Small intestine (tissue), 7 donors: ENCODE measurements around the gene OARD1. TPM values are rescaled to one million over a fixed set of nuclear protein-coding genes. Genes with fewer than 3 reads are reported as not detected.

Experiments used
- DNase-seq, 2 donors: peaks; one replicate each; pipeline versions ENCODE4 v3.0.0 to v3.0.0-alpha.2; 2013
- FAIRE-seq: peaks from 2 replicates; lab custom pipeline; 2012; peaks lifted over from hg19 to GRCh38; lab: Jason Lieb, UNC
- H3K27ac ChIP-seq, 3 donors: one replicate each; pipeline ENCODE4 v1.5.1; 2013; ENCODE audit warnings: low read length in 2 of 3, mild to moderate bottlenecking in 2 of 3, control low read depth in 1 of 3, inconsistent platforms in 1 of 3, low read depth in 1 of 3, moderate library complexity in 1 of 3
- H3K27me3 ChIP-seq, 3 donors: one replicate each; pipeline ENCODE4 v1.6.1; 2013; ENCODE audit warnings: low read length in 3 of 3, inconsistent platforms in 1 of 3; ENCODE audit not compliant: control insufficient read depth in 3 of 3, insufficient read depth in 3 of 3
- H3K36me3 ChIP-seq, 3 donors: one replicate each; pipeline ENCODE4 v1.6.1; 2013; ENCODE audit warnings: low read length in 3 of 3, inconsistent platforms in 1 of 3, low read depth in 1 of 3, mild to moderate bottlenecking in 1 of 3, moderate library complexity in 1 of 3; ENCODE audit not compliant: control insufficient read depth in 3 of 3, insufficient read depth in 2 of 3
- H3K4me1 ChIP-seq, 3 donors: one replicate each; pipeline ENCODE4 v1.6.1; 2013; ENCODE audit warnings: low read length in 2 of 3, inconsistent platforms in 1 of 3, low read depth in 1 of 3, mild to moderate bottlenecking in 1 of 3, moderate library complexity in 1 of 3; ENCODE audit not compliant: control insufficient read depth in 3 of 3, insufficient read depth in 2 of 3
- H3K4me3 ChIP-seq, 3 donors: one replicate each; pipeline ENCODE4 v1.5.1; 2013; ENCODE audit warnings: low read length in 3 of 3, control low read depth in 1 of 3, inconsistent platforms in 1 of 3, low read depth in 1 of 3, mild to moderate bottlenecking in 1 of 3, moderate library complexity in 1 of 3
- H3K9me3 ChIP-seq, 2 donors: one replicate each; pipeline ENCODE4 v1.6.1; 2013; ENCODE audit warnings: low read depth in 1 of 2, low read length in 1 of 2; ENCODE audit not compliant: control insufficient read depth in 2 of 2, insufficient read depth in 1 of 2
- WGBS, 3 donors: extraction: QIAGEN DNeasy Blood & Tissue Kit; methylation state at CpG; one replicate each; pipeline ENCODE4 v1.1.7; 2013; 5-methylcytosine and 5-hydroxymethylcytosine counted together
- polyA plus RNA-seq, 4 donors: library from polyadenylated mRNA; stranded (reverse) in 3 of 4; unstranded in 1 of 4; fragments of 200-250 nt in 3 of 4; fragments of 120-200 nt in 1 of 4; gene quantifications; one replicate each; pipeline versions ENCODE4 v1.2.1 to v1.2.3, GENCODE V29; 2013
- donor health status: healthy with polysubstance abuse.
- donor health status: control.
- donor health status: control.
- donor health status: Bipolar disorder and iron deficiency.
- donor health status: healthy.

Gene OARD1
- polyA plus RNA-seq, 4 donors: 31.3 to 78.1 (median 43.6) TPM

GRCh38 chr6:41042226-41043055 is 29.7 kb downstream of the OARD1 start, which contains the start of gene TSPO2:
Gene TSPO2 (plus strand): TSS chr6:41042467. CDS start chr6:41042986, 519 bp downstream.
- no peak within 1 kb of the TSS for H3K4me3 ChIP-seq
- no peaks in the 10 kb centered on the region for H3K27me3 ChIP-seq
- H3K9me3 ChIP-seq: no peaks in the 10 kb centered on the region
- no peak for FAIRE-seq
- peak within 1 kb of the TSS in 2 of 3 donors; percentile 94 to 99 for H3K27ac ChIP-seq
- peaks cover 0 to 62% (median 3%) of the 10 kb centered on the region in 3 donors for H3K4me1 ChIP-seq
- 85 to 88% (median 86%) methylated on average over 10 of the region's 10 CpGs for WGBS, 3 donors
- DNase-seq: no peak
- peaks cover 0 to 12% (median 0%) of the 10 kb centered on the region in 3 donors for H3K36me3 ChIP-seq

- DNase-seq: no peak
- H3K27me3 ChIP-seq: no peaks in the 10 kb centered on the region
- peaks cover 0 to 21% (median 0%) of the 10 kb centered on the region in 3 donors for H3K36me3 ChIP-seq
- H3K27ac ChIP-seq: peak overlapping the region; percentile 88 to 99 (median 94)
- peaks cover 0 to 53% (median 3%) of the 10 kb centered on the region in 3 donors for H3K4me1 ChIP-seq
- peak overlapping the region in 1 of 3 donors; percentile 9 for H3K4me3 ChIP-seq
- 22 to 63% (median 50%) methylated on average over 1 of the region's 1 CpG for WGBS, 3 donors
- no peak for FAIRE-seq
- no peaks in the 10 kb centered on the region for H3K9me3 ChIP-seq
These were observed 31.1 kb downstream of the OARD1 start for GRCh38 chr6:41040940-41041536.

DNA sequence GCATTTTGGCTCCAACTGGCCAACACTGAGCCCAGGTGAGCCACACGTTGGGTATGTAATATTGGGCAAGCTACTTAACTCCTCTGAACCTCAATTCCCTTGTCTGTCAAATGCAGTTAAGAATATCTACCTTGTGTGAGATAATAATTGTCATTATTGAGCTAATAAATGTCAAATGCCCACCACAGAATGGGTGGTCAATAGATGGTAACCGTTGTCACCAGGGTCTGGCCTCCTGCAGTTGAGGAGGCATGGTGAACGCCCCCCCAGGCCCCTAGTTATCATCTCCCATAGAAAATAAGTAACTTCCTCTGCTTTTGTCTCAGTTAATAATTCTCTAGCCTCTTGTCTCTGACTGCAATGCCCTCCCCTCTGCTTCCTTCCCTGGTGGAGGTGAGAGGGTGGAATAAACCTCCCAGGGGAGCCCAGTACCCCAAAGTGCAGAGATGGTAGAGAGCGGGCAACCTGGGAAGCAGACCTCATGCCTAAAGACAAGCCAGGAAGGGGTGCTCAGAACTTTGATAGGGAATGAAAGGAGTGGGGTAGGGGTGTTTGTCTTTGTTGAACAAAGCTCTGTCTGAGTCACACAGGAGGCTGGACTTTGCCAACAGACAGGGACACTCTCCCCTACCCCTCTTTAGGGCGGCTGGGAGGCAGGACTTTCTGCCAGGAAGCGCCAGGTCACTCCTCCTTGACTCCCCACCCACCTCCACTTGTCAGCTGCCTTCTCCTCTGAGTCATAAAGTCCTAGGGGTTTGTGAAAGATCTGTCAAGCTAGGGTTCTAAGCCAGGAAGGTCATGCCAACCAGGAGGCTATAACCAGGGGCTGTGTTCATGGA is 31.8 kb downstream of the OARD1 start:
- H3K9me3 ChIP-seq: no peaks in the 10 kb centered on the region
- FAIRE-seq: no peak
- peak overlapping the region; percentile 88 to 99 (median 94) for H3K27ac ChIP-seq
- WGBS, 3 donors: 13 to 53% (median 24%) methylated on average over 6 of the region's 6 CpGs
- H3K4me1 ChIP-seq: peaks cover 0 to 51% (median 3%) of the 10 kb centered on the region in 3 donors
- peak; percentile 95 to 96 for DNase-seq
- H3K36me3 ChIP-seq: peaks cover 0 to 24% (median 0%) of the 10 kb centered on the region in 3 donors
- no peaks in the 10 kb centered on the region for H3K27me3 ChIP-seq
- peak overlapping the region in 2 of 3 donors; percentile 9 to 14 for H3K4me3 ChIP-seq

- Histone ChIP-seq H3K36me3 (peaks cover 0 to 33% (median 0%) of the 10 kb centered on the region in 3 donors), H3K4me1 (peaks cover 0 to 47% (median 3%) of the 10 kb centered on the region in 3 donors), H3K4me3 (peak within 1 kb of the TSS in 2 of 3 donors; percentile 77 to 79), H3K27me3 (no peaks in the 10 kb centered on the region), H3K27ac (peak within 1 kb of the TSS; percentile 88 to 99 (median 91)), H3K9me3 (no peaks in the 10 kb centered on the region)
- DNase-seq (peak; percentile 94 to 97), FAIRE-seq (no peak)
- 19 to 52% (median 37%) methylated on average over 10 of the region's 10 CpGs for WGBS, 3 donors
These were observed 32.8 kb downstream of the OARD1 start, which contains the start of gene UNC5CL for GRCh38 chr6:41039060-41039998. Gene UNC5CL (minus strand): TSS chr6:41039221. CDS start chr6:41035074, 4,147 bp downstream.

DNA sequence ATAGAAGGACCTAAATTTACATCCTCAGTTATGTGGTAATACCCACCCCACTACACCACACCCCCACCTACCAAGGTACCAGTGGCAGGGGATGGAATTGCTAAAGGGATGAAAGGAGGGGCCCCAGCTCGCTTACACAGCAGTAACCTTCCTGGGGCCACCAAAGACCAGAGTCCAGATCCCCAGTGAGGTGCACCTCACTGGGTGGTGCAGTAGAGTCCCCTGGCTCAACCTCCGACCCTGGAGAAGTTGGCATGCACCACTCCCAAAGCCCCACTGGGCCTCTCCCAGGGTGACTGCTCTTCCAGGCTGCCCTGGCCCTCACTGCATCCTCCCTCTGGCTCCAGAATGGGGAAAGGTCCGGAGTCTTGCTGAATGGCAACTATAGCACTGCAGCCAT is 34.0 kb downstream of the OARD1 start:
- Histone ChIP-seq H3K27me3 (no peaks in the 10 kb centered on the region), H3K36me3 (peaks cover 0 to 37% (median 3%) of the 10 kb centered on the region in 3 donors), H3K4me1 (peaks cover 0 to 51% (median 3%) of the 10 kb centered on the region in 3 donors), H3K27ac (peak overlapping the region; percentile 4 to 99 (median 88)), H3K9me3 (no peaks in the 10 kb centered on the region), H3K4me3 (peak overlapping the region in 2 of 3 donors; percentile 77 to 79)
- 37 to 65% (median 44%) methylated on average over 3 of the region's 3 CpGs for WGBS, 3 donors
- FAIRE-seq (no peak), DNase-seq (peak; percentile 46 to 77)

- WGBS, 3 donors: 73 to 79% (median 76%) methylated on average over 13 of the region's 13 CpGs
- H3K27ac ChIP-seq: peak overlapping the region in 1 of 3 donors; percentile 99
These were observed 34.9 kb downstream of the OARD1 start for GRCh38 chr6:41037107-41037900.

More at GRCh38 chr6:41037107-41037900, 34.9 kb downstream of the OARD1 start:
- H3K4me3 ChIP-seq: peak overlapping the region in 2 of 3 donors; percentile 77 to 79
- peaks cover 0 to 46% (median 4%) of the 10 kb centered on the region in 3 donors for H3K36me3 ChIP-seq
- no peaks in the 10 kb centered on the region for H3K9me3 ChIP-seq
- H3K4me1 ChIP-seq: peaks cover 0 to 47% (median 3%) of the 10 kb centered on the region in 3 donors
- FAIRE-seq (no peak), DNase-seq (no peak)
- H3K27me3 ChIP-seq: no peaks in the 10 kb centered on the region
